B cell (primary cell): ENCODE data around the gene SSR2.

Experiments
- CTCF ChIP-seq: fragments of 200-600 bp; IDR thresholded peaks from one replicate; pipeline ENCODE4 v1.8.0; 2022; ENCODE audit warnings: antibody characterized with exemption, mild to moderate bottlenecking
- EZH2 ChIP-seq: IDR thresholded peaks from 2 replicates; pipeline ENCODE4 v1.6.1; 2012; ENCODE audit warnings: borderline replicate concordance, low read depth, mild to moderate bottlenecking, moderate library complexity, low read length; ENCODE audit not compliant: insufficient read depth, poor library complexity, severe bottlenecking

GRCh38 chr1:156063997-156064285, 43.2 kb upstream of the SSR2 start:
- no peak for TF ChIP-seq CTCF
- TF ChIP-seq EZH2 = no peak
